Neural cell (in vitro differentiated cells): Measurements from ENCODE around the gene FOXA1. TPM values are rescaled to one million over a fixed set of nuclear protein-coding genes. Genes with fewer than 3 reads are reported as not detected.

ENCODE experiments used
- H2AFZ ChIP-seq: fragments of 200-600, 300-800 bp; sonication (generic), shearing (Covaris generic); 2 replicates; pipeline ENCODE4 v1.6.0; 2014; ENCODE audit warnings: low read depth, mild to moderate bottlenecking, antibody characterized with exemption, low read length, moderate library complexity
- H3F3A ChIP-seq: fragments of 200-600 bp; shearing (Covaris generic); 2 replicates; pipeline ENCODE4 v1.6.1; 2016; ENCODE audit warnings: mild to moderate bottlenecking, moderate library complexity, mixed read lengths, antibody characterized with exemption, low read length; ENCODE audit not compliant: insufficient read depth, poor library complexity, severe bottlenecking
- H3K27ac ChIP-seq: fragments of 200-600, 300-800 bp; sonication (generic), shearing (Covaris generic); 2 replicates; pipeline ENCODE4 v1.5.1; 2014; ENCODE audit warnings: mild to moderate bottlenecking, low read length, moderate library complexity
- H3K27me3 ChIP-seq: fragments of 300-800, 200-600 bp; sonication (generic), shearing (Covaris generic); 2 replicates; pipeline ENCODE4 v1.6.0; 2014; ENCODE audit warnings: mild to moderate bottlenecking, low read depth, low read length, moderate library complexity; ENCODE audit not compliant: insufficient read depth
- H3K36me3 ChIP-seq: fragments of 300-800, 200-600 bp; sonication (generic), shearing (Covaris generic); 2 replicates; pipeline ENCODE4 v1.5.1; 2014; ENCODE audit warnings: mild to moderate bottlenecking, antibody characterized with exemption, low read length, moderate library complexity; ENCODE audit not compliant: insufficient read depth
- H3K4me2 ChIP-seq: fragments of 300-800, 200-600 bp; sonication (generic), shearing (Covaris generic); 2 replicates; pipeline ENCODE4 v1.6.0; 2014; ENCODE audit warnings: mild to moderate bottlenecking, low read length
- H3K4me3 ChIP-seq: fragments of 300-800, 200-600 bp; sonication (generic), shearing (Covaris generic); 2 replicates; pipeline ENCODE4 v1.5.1; 2014; ENCODE audit warnings: mild to moderate bottlenecking, low read length, moderate library complexity
- H3K79me2 ChIP-seq: fragments of 200-600 bp; shearing (Covaris generic); replicated peaks from 2 replicates; pipeline ENCODE4 v1.6.0; 2014; ENCODE audit warnings: mild to moderate bottlenecking, low read length, moderate library complexity; ENCODE audit not compliant: insufficient read depth
- H3K9ac ChIP-seq: fragments of 300-800, 200-600 bp; sonication (generic), shearing (Covaris generic); 2 replicates; pipeline ENCODE4 v1.6.1; 2016; ENCODE audit warnings: mild to moderate bottlenecking, low read length, mixed read lengths
- H3K9me2 ChIP-seq: fragments of 200-600 bp; shearing (Covaris generic); 2 replicates; pipeline ENCODE4 v1.6.1; 2016; ENCODE audit warnings: mild to moderate bottlenecking, low read length, mixed read lengths; ENCODE audit not compliant: insufficient read depth
- H3K9me3 ChIP-seq: fragments of 200-600, 300-800 bp; sonication (generic), shearing (Covaris generic); 2 replicates; pipeline ENCODE4 v1.6.1; 2016; ENCODE audit warnings: mild to moderate bottlenecking, mixed run types, low read length, moderate library complexity, mixed read lengths
- H4K20me1 ChIP-seq: fragments of 200-600 bp; shearing (Covaris generic); 2 replicates; pipeline ENCODE4 v1.6.1; 2016; ENCODE audit warnings: mild to moderate bottlenecking, mixed run types; ENCODE audit not compliant: insufficient read depth
- EP300 ChIP-seq: fragments of 450-650 bp; conservative IDR thresholded peaks from 2 replicates; pipeline ENCODE4 v1.6.1; 2014; ENCODE audit warnings: antibody characterized with exemption, mild to moderate bottlenecking, moderate library complexity; ENCODE audit not compliant: poor library complexity, severe bottlenecking
- EZH2 ChIP-seq: fragments of 200-600, 300-800 bp; shearing (Covaris generic), sonication (generic); IDR thresholded peaks from 2 replicates; pipeline ENCODE4 v1.6.1; 2014; ENCODE audit warnings: antibody characterized with exemption, low read length, borderline replicate concordance, mild to moderate bottlenecking; ENCODE audit not compliant: insufficient read depth, poor library complexity, severe bottlenecking
- MXI1 ChIP-seq: fragments of 450-650 bp; conservative IDR thresholded peaks from 2 replicates; pipeline ENCODE4 v1.6.1; 2014; ENCODE audit warnings: antibody characterized with exemption, mild to moderate bottlenecking; ENCODE audit not compliant: poor library complexity, severe bottlenecking
- POLR2AphosphoS5 ChIP-seq: IDR thresholded peaks from 2 replicates; pipeline ENCODE4 v1.6.1; 2012
- RAD21 ChIP-seq: fragments of 450-650 bp; conservative IDR thresholded peaks from 2 replicates; pipeline ENCODE4 v1.6.1; 2014; ENCODE audit warnings: antibody characterized with exemption, mild to moderate bottlenecking, moderate library complexity
- REST ChIP-seq: IDR thresholded peaks from 2 replicates; pipeline ENCODE4 v1.6.1; 2012; ENCODE audit warnings: borderline replicate concordance
- SMC3 ChIP-seq: fragments of 450-650 bp; conservative IDR thresholded peaks from 2 replicates; pipeline ENCODE4 v1.6.1; 2014; ENCODE audit warnings: antibody characterized with exemption, mild to moderate bottlenecking, moderate library complexity; ENCODE audit not compliant: poor library complexity
- TAF1 ChIP-seq: IDR thresholded peaks from 2 replicates; pipeline ENCODE4 v1.6.1; 2012; ENCODE audit warnings: low read depth
- polyA minus RNA-seq: library from RNA; depleted of rRNA, polyadenylated mRNA; stranded (reverse); fragments of >200 nt; gene quantifications from 2 replicates; pipeline ENCODE4 v1.2.3, GENCODE V29; 2014
- polyA plus RNA-seq: library from polyadenylated mRNA; depleted of rRNA; stranded (reverse); fragments of >200 nt; gene quantifications from 2 replicates; pipeline ENCODE4 v1.2.3, GENCODE V29; 2014
- TF ChIP-seq, protein P1 (sequence below): fragments of 450-650 bp; IDR thresholded peaks from 2 replicates; pipeline ENCODE4 v1.5.1; 2014; ENCODE audit warnings: antibody characterized with exemption, mild to moderate bottlenecking, moderate library complexity; ENCODE audit not compliant: poor library complexity, severe bottlenecking

FOXA1 gene
- polyA plus RNA-seq (not detected in 2 replicates), polyA minus RNA-seq (not detected in 2 replicates)

DNA sequence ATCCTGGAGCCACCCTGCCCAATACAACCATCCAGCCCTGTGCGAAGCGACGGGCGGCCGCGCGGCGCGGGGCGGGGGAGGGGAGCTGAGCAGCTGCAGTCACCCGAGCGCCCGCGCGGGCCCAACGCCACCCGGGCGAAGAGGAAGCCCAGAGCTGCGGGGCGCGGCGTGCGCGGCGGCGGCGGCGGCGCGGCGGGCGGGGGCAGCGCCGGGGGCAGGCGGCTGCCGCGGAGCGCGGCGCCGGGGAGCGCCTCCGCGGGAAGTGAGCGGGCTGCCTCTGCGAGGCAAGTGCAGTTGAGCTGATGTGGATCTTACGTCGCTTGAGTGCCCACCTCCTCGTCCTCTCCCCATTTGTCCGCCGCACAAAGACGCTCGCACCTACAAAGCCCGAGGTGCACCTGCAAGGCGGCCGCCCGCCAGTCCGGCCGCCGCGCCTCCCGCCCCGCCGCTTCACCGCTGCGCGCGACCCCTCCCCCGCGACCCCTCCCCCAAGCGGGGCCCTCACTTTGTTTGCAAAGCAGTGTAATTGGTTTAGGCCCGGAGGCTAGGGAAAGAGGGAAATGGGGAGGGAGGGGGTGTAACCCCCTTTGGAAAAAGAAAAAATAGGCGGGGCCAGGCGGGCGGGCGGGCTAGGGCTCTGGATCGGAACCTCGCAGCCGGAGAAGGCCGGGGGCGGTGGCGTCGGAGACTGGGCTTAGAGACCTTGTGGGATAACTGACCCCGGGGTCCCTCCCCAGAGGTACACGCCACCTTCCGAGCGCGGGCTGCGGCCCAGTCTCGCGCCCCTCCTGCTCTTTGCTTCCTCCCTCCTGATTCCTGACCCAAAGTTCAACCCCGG is at the start of gene FOXA1, which contains the start of gene TTC6:
TSS of gene FOXA1 (minus strand) at position 279 of the 838 bp plus-strand sequence. CDS start at position 2, 277 bp downstream.
TSS of gene TTC6 (plus strand) at position 659 of the 838 bp plus-strand sequence. CDS start 26,436 bp downstream, outside the sequence.
- peak within 1 kb of the TSS; percentile 40 for H3K4me3 ChIP-seq
- no peak within 1 kb of the TSS for H3K9ac ChIP-seq
- H3F3A ChIP-seq, result no peaks in the 10 kb centered on the region
- H4K20me1 ChIP-seq, result no peaks in the 10 kb centered on the region
- H2AFZ ChIP-seq, result no peak within 1 kb of the TSS
- no peak within 1 kb of the TSS for H3K4me2 ChIP-seq
- no peaks in the 10 kb centered on the region for H3K36me3 ChIP-seq
- peaks cover 99% of the 10 kb centered on the region for H3K27me3 ChIP-seq
- H3K27ac ChIP-seq, result no peak within 1 kb of the TSS
- H3K9me3 ChIP-seq, result no peaks in the 10 kb centered on the region
- H3K79me2 ChIP-seq, result no peaks in the 10 kb centered on the region
- no peak for TF ChIP-seq POLR2AphosphoS5
- TF ChIP-seq SMC3, result no peak
- TF ChIP-seq RAD21, result no peak
- TF ChIP-seq EP300, result no peak
- TF ChIP-seq EZH2, result peak; percentile 35
- TF ChIP-seq TAF1, result no peak
- TF ChIP-seq MXI1, result no peak
- no peaks in the 10 kb centered on the region for H3K9me2 ChIP-seq

DNA sequence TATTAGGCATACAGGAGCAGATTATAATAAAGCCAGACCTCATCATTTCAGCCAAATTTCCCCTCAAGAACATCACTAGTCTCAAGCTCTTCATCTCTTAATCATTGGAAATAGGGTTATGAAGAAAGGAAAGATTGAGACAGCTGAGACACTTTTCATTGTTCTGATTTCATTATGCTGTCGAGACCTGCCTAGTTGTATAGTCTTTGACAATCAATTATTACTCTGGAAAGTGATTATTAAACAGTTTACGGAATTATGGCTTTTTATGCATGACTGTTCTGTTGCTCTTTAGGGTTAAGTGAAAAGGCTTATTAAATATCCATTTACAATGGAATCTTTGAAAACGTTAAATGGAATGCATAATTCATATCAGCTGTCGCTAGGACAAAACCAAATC is 48.7 kb upstream of the FOXA1 start:
- H3K9ac ChIP-seq, result no peak overlapping the region
- H3K9me3 ChIP-seq, result no peaks in the 10 kb centered on the region
- H3K79me2 ChIP-seq, result no peaks in the 10 kb centered on the region
- peak overlapping the region; percentile 37 for H3K4me3 ChIP-seq
- no peaks in the 10 kb centered on the region for H3K36me3 ChIP-seq
- H3K27me3 ChIP-seq, result no peaks in the 10 kb centered on the region
- H3K27ac ChIP-seq, result peak overlapping the region; percentile 54
- H3F3A ChIP-seq, result no peaks in the 10 kb centered on the region
- no peaks in the 10 kb centered on the region for H3K9me2 ChIP-seq
- TF ChIP-seq TAF1 (no peak), EP300 (peak; percentile 79), EZH2 (no peak), RAD21 (no peak), SMC3 (no peak), POLR2AphosphoS5 (peak; percentile 25)
- H3K4me2 ChIP-seq, result no peak overlapping the region
- no peaks in the 10 kb centered on the region for H4K20me1 ChIP-seq
- no peak overlapping the region for H2AFZ ChIP-seq

- no peak overlapping the region for H3K4me2 ChIP-seq
- H2AFZ ChIP-seq, result no peak overlapping the region
- H3K27ac ChIP-seq, result no peak overlapping the region
- H3K9me3 ChIP-seq, result no peaks in the 10 kb centered on the region
- no peaks in the 10 kb centered on the region for H3K79me2 ChIP-seq
- no peaks in the 10 kb centered on the region for H3K36me3 ChIP-seq
- no peaks in the 10 kb centered on the region for H3F3A ChIP-seq
- no peaks in the 10 kb centered on the region for H3K9me2 ChIP-seq
- no peaks in the 10 kb centered on the region for H3K27me3 ChIP-seq
- no peak overlapping the region for H3K4me3 ChIP-seq
- H3K9ac ChIP-seq, result no peak overlapping the region
- TF ChIP-seq EZH2 (no peak), SMC3 (no peak)
- H4K20me1 ChIP-seq, result no peaks in the 10 kb centered on the region
These were observed 47.1 kb upstream of the FOXA1 start for GRCh38 chr14:37642125-37642524.

GRCh38 chr14:37641117-37641516 is 46.1 kb upstream of the FOXA1 start:
- Histone ChIP-seq H3F3A (no peaks in the 10 kb centered on the region), H3K27me3 (no peaks in the 10 kb centered on the region), H3K4me2 (no peak overlapping the region), H2AFZ (no peak overlapping the region), H3K9ac (no peak overlapping the region), H3K27ac (no peak overlapping the region), H3K4me3 (no peak overlapping the region), H3K9me3 (no peaks in the 10 kb centered on the region), H3K9me2 (no peaks in the 10 kb centered on the region), H4K20me1 (no peaks in the 10 kb centered on the region), H3K36me3 (no peaks in the 10 kb centered on the region), H3K79me2 (no peaks in the 10 kb centered on the region)
- TF ChIP-seq EP300, result no peak
- TF ChIP-seq SMC3, result no peak
- TF ChIP-seq, protein P1, sequence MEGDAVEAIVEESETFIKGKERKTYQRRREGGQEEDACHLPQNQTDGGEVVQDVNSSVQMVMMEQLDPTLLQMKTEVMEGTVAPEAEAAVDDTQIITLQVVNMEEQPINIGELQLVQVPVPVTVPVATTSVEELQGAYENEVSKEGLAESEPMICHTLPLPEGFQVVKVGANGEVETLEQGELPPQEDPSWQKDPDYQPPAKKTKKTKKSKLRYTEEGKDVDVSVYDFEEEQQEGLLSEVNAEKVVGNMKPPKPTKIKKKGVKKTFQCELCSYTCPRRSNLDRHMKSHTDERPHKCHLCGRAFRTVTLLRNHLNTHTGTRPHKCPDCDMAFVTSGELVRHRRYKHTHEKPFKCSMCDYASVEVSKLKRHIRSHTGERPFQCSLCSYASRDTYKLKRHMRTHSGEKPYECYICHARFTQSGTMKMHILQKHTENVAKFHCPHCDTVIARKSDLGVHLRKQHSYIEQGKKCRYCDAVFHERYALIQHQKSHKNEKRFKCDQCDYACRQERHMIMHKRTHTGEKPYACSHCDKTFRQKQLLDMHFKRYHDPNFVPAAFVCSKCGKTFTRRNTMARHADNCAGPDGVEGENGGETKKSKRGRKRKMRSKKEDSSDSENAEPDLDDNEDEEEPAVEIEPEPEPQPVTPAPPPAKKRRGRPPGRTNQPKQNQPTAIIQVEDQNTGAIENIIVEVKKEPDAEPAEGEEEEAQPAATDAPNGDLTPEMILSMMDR, result no peak
- TF ChIP-seq MXI1, result no peak
- TF ChIP-seq EZH2, result no peak
- TF ChIP-seq POLR2AphosphoS5, result no peak
- no peak for TF ChIP-seq REST
